HepG2 (cell line): Measurements from ENCODE around the gene NR5A2. TPM values are rescaled to one million over a fixed set of nuclear protein-coding genes. Genes with fewer than 3 reads are reported as not detected.

Experiments used
- CAMTA2 ChIP-seq: sonication (generic); formaldehyde crosslinking; IDR thresholded peaks from 2 replicates; pipeline ENCODE4 v1.4.0; 2020; ENCODE audit warnings: mild to moderate bottlenecking, missing genetic modification reagents, borderline replicate concordance
- FOXA1 ChIP-seq, 2 experiments: fragments of 450-650 bp in 1 of 2; sonication (generic) in 1 of 2; formaldehyde crosslinking in 1 of 2; IDR thresholded peaks; 2 replicates each; pipeline versions ENCODE4 v1.4.0 to v1.6.1; 2016 to 2020; ENCODE audit warnings: missing genetic modification reagents in 1 of 2
- GABPA ChIP-seq, 2 experiments: IDR thresholded peaks; 2 replicates each; pipeline ENCODE4 v1.6.1; 2011 to 2016; ENCODE audit warnings: low read depth in 2 of 2, low read length in 1 of 2, missing biosample characterization in 1 of 2, missing genetic modification characterization in 1 of 2
- GABPB1 ChIP-seq: IDR thresholded peaks from 2 replicates; pipeline ENCODE4 v1.6.1; 2016; ENCODE audit warnings: mild to moderate bottlenecking, missing genetic modification reagents, moderate library complexity, missing compliant biosample characterization
- MATR3 ChIP-seq: sonication (generic); formaldehyde crosslinking; IDR thresholded peaks from 2 replicates; pipeline ENCODE4 v1.4.0; 2020; ENCODE audit warnings: missing genetic modification reagents
- MEIS1 ChIP-seq: sonication (generic); formaldehyde crosslinking; IDR thresholded peaks from 2 replicates; pipeline ENCODE4 v1.9.0; 2021; ENCODE audit warnings: mild to moderate bottlenecking, missing genetic modification reagents, moderate library complexity, borderline replicate concordance
- PTBP1 ChIP-seq: fragments of 200-400 bp; formaldehyde crosslinking; IDR thresholded peaks from 2 replicates; pipeline ENCODE4 v1.6.1; 2018; ENCODE audit warnings: low read length, low read depth; ENCODE audit not compliant: poor library complexity, severe bottlenecking
- RBM22 ChIP-seq: fragments of 200-400 bp; formaldehyde crosslinking; optimal IDR thresholded peaks from 2 replicates; pipeline ENCODE3; 2017; ENCODE audit warnings: mild to moderate bottlenecking, low read length, moderate library complexity
- RELA ChIP-seq: sonication (generic); formaldehyde crosslinking; IDR thresholded peaks from 2 replicates; pipeline ENCODE4 v1.4.0; 2020; ENCODE audit warnings: missing genetic modification reagents
- RFX1 ChIP-seq: fragments of 450-650 bp; IDR thresholded peaks from 2 replicates; pipeline ENCODE4 v1.6.1; 2017
- ZC3H4 ChIP-seq: sonication (generic); formaldehyde crosslinking; IDR thresholded peaks from 2 replicates; pipeline ENCODE4 v1.4.0; 2020; ENCODE audit warnings: missing genetic modification reagents, borderline replicate concordance
- ZNF382 ChIP-seq: sonication (generic); formaldehyde crosslinking; IDR thresholded peaks from 2 replicates; pipeline ENCODE4 v1.5.0; 2020; ENCODE audit warnings: missing genetic modification reagents, mild to moderate bottlenecking, borderline replicate concordance
- ZNF550 ChIP-seq: sonication (generic); formaldehyde crosslinking; IDR thresholded peaks from 2 replicates; pipeline ENCODE4 v1.4.0; 2020; ENCODE audit warnings: mild to moderate bottlenecking, missing genetic modification reagents, borderline replicate concordance
- ZNF75D ChIP-seq: sonication (generic); formaldehyde crosslinking; IDR thresholded peaks from 2 replicates; pipeline ENCODE4 v1.8.1; 2023; ENCODE audit warnings: missing genetic modification reagents, mild to moderate bottlenecking, borderline replicate concordance
- polyA plus RNA-seq, 8 experiments: library from polyadenylated mRNA; depleted of rRNA in 3 of 8; stranded (reverse) in 7 of 8; unstranded in 1 of 8; fragments of >200 nt; fragmentation: Illumina TruSeq in 4 of 8; extraction: Trizol in 4 of 8; gene quantifications; 2 replicates each; pipeline versions ENCODE4 v1.2.1 to v1.2.3, GENCODE V29; 2011 to 2016; ENCODE audit warnings: low read depth in 4 of 8, missing spikeins in 1 of 8, mixed read lengths in 1 of 8; ENCODE audit not compliant: insufficient read depth in 1 of 8
- total RNA-seq, 5 experiments: library from RNA; depleted of rRNA; stranded (reverse); fragments of >200 nt; fragmentation: Illumina TruSeq; extraction: Trizol; gene quantifications; 2 replicates each; pipeline ENCODE4 v1.2.3, GENCODE V29; 2016; ENCODE audit warnings: low read depth in 1 of 5
- TF ChIP-seq, protein P1 (sequence below): sonication (generic); formaldehyde crosslinking; IDR thresholded peaks from 2 replicates; pipeline ENCODE4 v1.4.0; 2020; ENCODE audit warnings: missing genetic modification reagents
- TF ChIP-seq, protein P2 (sequence below): sonication (generic); formaldehyde crosslinking; IDR thresholded peaks from 2 replicates; pipeline ENCODE4 v1.4.0; 2020; ENCODE audit warnings: mild to moderate bottlenecking, missing genetic modification reagents
- TF ChIP-seq, protein P3 (sequence below): IDR thresholded peaks from 2 replicates; pipeline ENCODE4 v1.6.1; 2016; ENCODE audit warnings: missing compliant biosample characterization, missing genetic modification reagents, borderline replicate concordance
- TF ChIP-seq, protein P4 (sequence below): sonication (generic); formaldehyde crosslinking; IDR thresholded peaks from 2 replicates; pipeline ENCODE4 v1.8.1; 2023; ENCODE audit warnings: mild to moderate bottlenecking, missing genetic modification reagents, borderline replicate concordance
- TF ChIP-seq, protein P5 (sequence below): IDR thresholded peaks from 2 replicates; pipeline ENCODE4 v1.6.1; 2016
- TF ChIP-seq, protein P6 (sequence below): sonication (generic); formaldehyde crosslinking; IDR thresholded peaks from 2 replicates; pipeline ENCODE4 v1.4.0; 2020; ENCODE audit warnings: missing genetic modification reagents
- TF ChIP-seq, protein P7 (sequence below): sonication (generic); formaldehyde crosslinking; IDR thresholded peaks from 2 replicates; pipeline ENCODE4 v1.4.0; 2020; ENCODE audit warnings: mild to moderate bottlenecking, missing genetic modification reagents

The NR5A2 gene
- total and polyA plus RNA-seq, 2 of the 13 experiments (the other 11 are each of a cell fraction or from before 2014, with no cell fraction given): 0.24 to 2.8 TPM

DNA sequence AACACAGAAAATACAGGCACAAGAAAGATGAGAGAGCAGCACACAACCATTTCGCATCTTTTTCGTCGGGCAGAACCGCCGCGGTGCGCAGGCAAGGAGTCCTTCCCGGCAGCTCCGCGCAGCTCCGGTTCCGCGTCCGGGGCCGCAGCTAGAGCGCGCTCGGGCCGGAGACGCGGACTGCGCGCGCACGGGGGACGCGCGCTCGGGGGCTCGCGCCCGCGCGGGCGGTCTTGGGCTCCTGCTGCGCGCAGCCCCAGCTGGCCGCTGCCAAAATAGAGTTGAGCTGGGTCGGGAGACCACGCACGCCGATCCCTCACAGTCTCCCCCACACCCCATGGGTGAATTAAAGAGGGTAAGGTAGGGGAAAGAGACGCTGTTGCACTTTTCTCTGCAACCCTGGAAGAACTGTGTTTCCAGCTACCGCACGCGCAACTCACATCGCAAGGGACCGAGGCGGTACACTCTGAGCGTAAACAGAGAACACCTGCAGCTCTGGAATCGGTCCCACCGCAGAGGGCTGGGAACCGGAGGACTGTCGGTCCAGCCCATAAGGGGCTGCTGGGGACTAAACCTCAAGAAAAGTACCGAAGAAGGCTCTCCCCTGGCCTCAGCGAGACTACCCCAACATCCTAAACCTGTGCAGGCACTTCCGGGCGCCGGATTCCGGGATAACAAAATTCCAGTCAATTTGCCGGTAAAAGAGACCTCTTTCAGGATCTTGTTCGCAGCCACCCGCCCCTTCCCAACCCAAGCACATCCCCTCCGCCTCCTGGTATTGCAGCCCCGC lies 1.7 kb downstream of the NR5A2 start (continued):
- TF ChIP-seq, protein P1, sequence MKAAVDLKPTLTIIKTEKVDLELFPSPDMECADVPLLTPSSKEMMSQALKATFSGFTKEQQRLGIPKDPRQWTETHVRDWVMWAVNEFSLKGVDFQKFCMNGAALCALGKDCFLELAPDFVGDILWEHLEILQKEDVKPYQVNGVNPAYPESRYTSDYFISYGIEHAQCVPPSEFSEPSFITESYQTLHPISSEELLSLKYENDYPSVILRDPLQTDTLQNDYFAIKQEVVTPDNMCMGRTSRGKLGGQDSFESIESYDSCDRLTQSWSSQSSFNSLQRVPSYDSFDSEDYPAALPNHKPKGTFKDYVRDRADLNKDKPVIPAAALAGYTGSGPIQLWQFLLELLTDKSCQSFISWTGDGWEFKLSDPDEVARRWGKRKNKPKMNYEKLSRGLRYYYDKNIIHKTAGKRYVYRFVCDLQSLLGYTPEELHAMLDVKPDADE: no peak
- TF ChIP-seq GABPB1 (CRISPR knock-in tag): peak; percentile 23; the same call in 1 of the 2 replicates
- peak; percentile 45; the same call in 1 of the 2 replicates for TF ChIP-seq CAMTA2 (CRISPR knock-in tag)
- TF ChIP-seq, protein P2, sequence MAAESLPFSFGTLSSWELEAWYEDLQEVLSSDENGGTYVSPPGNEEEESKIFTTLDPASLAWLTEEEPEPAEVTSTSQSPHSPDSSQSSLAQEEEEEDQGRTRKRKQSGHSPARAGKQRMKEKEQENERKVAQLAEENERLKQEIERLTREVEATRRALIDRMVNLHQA (CRISPR knock-in tag): no peak
- TF ChIP-seq ZNF382 (CRISPR knock-in tag): no peak
- no peak for TF ChIP-seq RELA (CRISPR knock-in tag)
- no peak for TF ChIP-seq MATR3 (CRISPR knock-in tag)
- TF ChIP-seq GABPA (IDR thresholded peaks at IDR 0.05; ENCODE audit: low read depth, low read length): 0 out of 2 replicates have a peak, but pooled peaks have one; percentile 24
- TF ChIP-seq GABPA (CRISPR knock-in tag; IDR thresholded peaks at IDR 0.05; ENCODE audit: low read depth): no peak
- TF ChIP-seq, protein P3, sequence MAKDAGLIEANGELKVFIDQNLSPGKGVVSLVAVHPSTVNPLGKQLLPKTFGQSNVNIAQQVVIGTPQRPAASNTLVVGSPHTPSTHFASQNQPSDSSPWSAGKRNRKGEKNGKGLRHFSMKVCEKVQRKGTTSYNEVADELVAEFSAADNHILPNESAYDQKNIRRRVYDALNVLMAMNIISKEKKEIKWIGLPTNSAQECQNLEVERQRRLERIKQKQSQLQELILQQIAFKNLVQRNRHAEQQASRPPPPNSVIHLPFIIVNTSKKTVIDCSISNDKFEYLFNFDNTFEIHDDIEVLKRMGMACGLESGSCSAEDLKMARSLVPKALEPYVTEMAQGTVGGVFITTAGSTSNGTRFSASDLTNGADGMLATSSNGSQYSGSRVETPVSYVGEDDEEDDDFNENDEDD (CRISPR knock-in tag): no peak
- TF ChIP-seq ZNF75D (CRISPR knock-in tag): no peak
- TF ChIP-seq MEIS1 (CRISPR knock-in tag): no peak
- TF ChIP-seq, protein P4, sequence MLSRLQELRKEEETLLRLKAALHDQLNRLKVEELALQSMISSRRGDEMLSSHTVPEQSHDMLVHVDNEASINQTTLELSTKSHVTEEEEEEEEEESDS (CRISPR knock-in tag): no peak
- no peak for TF ChIP-seq PTBP1
- no peak for TF ChIP-seq ZC3H4
- TF ChIP-seq, protein P5, sequence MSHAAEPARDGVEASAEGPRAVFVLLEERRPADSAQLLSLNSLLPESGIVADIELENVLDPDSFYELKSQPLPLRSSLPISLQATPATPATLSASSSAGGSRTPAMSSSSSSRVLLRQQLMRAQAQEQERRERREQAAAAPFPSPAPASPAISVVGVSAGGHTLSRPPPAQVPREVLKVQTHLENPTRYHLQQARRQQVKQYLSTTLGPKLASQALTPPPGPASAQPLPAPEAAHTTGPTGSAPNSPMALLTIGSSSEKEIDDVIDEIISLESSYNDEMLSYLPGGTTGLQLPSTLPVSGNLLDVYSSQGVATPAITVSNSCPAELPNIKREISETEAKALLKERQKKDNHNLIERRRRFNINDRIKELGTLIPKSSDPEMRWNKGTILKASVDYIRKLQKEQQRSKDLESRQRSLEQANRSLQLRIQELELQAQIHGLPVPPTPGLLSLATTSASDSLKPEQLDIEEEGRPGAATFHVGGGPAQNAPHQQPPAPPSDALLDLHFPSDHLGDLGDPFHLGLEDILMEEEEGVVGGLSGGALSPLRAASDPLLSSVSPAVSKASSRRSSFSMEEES (CRISPR knock-in tag): no peak
- no peak for TF ChIP-seq FOXA1 (IDR thresholded peaks at IDR 0.05)
- TF ChIP-seq FOXA1 (CRISPR knock-in tag; IDR thresholded peaks at IDR 0.05): no peak
- TF ChIP-seq, protein P6, sequence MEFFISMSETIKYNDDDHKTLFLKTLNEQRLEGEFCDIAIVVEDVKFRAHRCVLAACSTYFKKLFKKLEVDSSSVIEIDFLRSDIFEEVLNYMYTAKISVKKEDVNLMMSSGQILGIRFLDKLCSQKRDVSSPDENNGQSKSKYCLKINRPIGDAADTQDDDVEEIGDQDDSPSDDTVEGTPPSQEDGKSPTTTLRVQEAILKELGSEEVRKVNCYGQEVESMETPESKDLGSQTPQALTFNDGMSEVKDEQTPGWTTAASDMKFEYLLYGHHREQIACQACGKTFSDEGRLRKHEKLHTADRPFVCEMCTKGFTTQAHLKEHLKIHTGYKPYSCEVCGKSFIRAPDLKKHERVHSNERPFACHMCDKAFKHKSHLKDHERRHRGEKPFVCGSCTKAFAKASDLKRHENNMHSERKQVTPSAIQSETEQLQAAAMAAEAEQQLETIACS (CRISPR knock-in tag): peak; percentile 91
- TF ChIP-seq RFX1: no peak
- TF ChIP-seq ZNF550 (CRISPR knock-in tag): no peak
- TF ChIP-seq, protein P7, sequence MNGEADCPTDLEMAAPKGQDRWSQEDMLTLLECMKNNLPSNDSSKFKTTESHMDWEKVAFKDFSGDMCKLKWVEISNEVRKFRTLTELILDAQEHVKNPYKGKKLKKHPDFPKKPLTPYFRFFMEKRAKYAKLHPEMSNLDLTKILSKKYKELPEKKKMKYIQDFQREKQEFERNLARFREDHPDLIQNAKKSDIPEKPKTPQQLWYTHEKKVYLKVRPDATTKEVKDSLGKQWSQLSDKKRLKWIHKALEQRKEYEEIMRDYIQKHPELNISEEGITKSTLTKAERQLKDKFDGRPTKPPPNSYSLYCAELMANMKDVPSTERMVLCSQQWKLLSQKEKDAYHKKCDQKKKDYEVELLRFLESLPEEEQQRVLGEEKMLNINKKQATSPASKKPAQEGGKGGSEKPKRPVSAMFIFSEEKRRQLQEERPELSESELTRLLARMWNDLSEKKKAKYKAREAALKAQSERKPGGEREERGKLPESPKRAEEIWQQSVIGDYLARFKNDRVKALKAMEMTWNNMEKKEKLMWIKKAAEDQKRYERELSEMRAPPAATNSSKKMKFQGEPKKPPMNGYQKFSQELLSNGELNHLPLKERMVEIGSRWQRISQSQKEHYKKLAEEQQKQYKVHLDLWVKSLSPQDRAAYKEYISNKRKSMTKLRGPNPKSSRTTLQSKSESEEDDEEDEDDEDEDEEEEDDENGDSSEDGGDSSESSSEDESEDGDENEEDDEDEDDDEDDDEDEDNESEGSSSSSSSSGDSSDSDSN (CRISPR knock-in tag): peak; percentile 42; the same call in 1 of the 2 replicates
- no peak for TF ChIP-seq RBM22
